PC-9 (cell line): ENCODE results near the gene POF1B.

Experiments used
- EZH2 ChIP-seq: fragments of 200-600 bp; sonication (generic); IDR thresholded peaks from 2 replicates; pipeline ENCODE4 v1.8.0; 2017; ENCODE audit warnings: antibody characterized with exemption, low read depth
- TF ChIP-seq, protein P1 (sequence below): fragments of 200-600 bp; sonication (generic); conservative IDR thresholded peaks from 2 replicates; pipeline ENCODE4 v1.6.1; 2017; ENCODE audit warnings: mixed run types, antibody characterized with exemption, mild to moderate bottlenecking, moderate library complexity

GRCh38 chrX:85429066-85429465 is 49.6 kb upstream of the POF1B start:
- TF ChIP-seq, protein P1, sequence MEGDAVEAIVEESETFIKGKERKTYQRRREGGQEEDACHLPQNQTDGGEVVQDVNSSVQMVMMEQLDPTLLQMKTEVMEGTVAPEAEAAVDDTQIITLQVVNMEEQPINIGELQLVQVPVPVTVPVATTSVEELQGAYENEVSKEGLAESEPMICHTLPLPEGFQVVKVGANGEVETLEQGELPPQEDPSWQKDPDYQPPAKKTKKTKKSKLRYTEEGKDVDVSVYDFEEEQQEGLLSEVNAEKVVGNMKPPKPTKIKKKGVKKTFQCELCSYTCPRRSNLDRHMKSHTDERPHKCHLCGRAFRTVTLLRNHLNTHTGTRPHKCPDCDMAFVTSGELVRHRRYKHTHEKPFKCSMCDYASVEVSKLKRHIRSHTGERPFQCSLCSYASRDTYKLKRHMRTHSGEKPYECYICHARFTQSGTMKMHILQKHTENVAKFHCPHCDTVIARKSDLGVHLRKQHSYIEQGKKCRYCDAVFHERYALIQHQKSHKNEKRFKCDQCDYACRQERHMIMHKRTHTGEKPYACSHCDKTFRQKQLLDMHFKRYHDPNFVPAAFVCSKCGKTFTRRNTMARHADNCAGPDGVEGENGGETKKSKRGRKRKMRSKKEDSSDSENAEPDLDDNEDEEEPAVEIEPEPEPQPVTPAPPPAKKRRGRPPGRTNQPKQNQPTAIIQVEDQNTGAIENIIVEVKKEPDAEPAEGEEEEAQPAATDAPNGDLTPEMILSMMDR: no peak
- TF ChIP-seq EZH2: no peak
